Panc1 (cell line): ENCODE data around the gene TTLL6. TPM values are rescaled to one million over a fixed set of nuclear protein-coding genes. Genes with fewer than 3 reads are reported as not detected.
"Not testable (repeated sequence)": the region's sequence is repeated elsewhere in the genome, so short reads cannot be mapped to it uniquely, and the experiment has no call there.

Experiments
- ATAC-seq: fragments of 200-7000 bp; cut with Tn5 transposase; 2 replicates; pipeline ENCODE4 v1.9.1; 2020; ENCODE audit warnings: mild to moderate bottlenecking, moderate library complexity
- BruUV-seq: library from RNA; stranded (reverse); fragments of 400-500 nt; replicated peaks from 2 replicates; lab custom pipeline; 2021; lab: Mats Ljungman, UMichigan
- CTCF ChIA-PET: fragments of 300-600 bp; sonication (Branson Sonifier 250); formaldehyde crosslinking; loops from one replicate; lab custom pipeline; 2022; ENCODE audit warnings: antibody characterized with exemption; lab: Charles Lee
- POLR2A ChIA-PET: fragments of 300-600 bp; sonication (Branson Sonifier 250); formaldehyde crosslinking; loops from one replicate; lab custom pipeline; 2022; ENCODE audit warnings: antibody characterized with exemption; lab: Charles Lee
- DNase-seq: peaks from one replicate; pipeline ENCODE4 v3.0.0-alpha.2; 2010; ENCODE audit warnings: low read depth, low spot score
- H3K27ac ChIP-seq: 2 replicates; pipeline ENCODE4 v1.5.1; 2011; ENCODE audit warnings: mild to moderate bottlenecking, low read length, inconsistent platforms
- H3K27me3 ChIP-seq: fragments of 200-500 bp; sonication (Bioruptor generic); 2 replicates; pipeline ENCODE4 v1.6.0; 2014; ENCODE audit warnings: low read length, inconsistent platforms; ENCODE audit not compliant: control insufficient read depth, insufficient read depth
- H3K36me3 ChIP-seq: fragments of 200-500 bp; sonication (Bioruptor generic); 2 replicates; pipeline ENCODE4 v1.5.1; 2014; ENCODE audit warnings: inconsistent platforms, mild to moderate bottlenecking, low read length, moderate library complexity; ENCODE audit not compliant: control insufficient read depth, insufficient read depth
- H3K4me1 ChIP-seq: 2 replicates; pipeline ENCODE4 v1.5.1; 2011; ENCODE audit warnings: inconsistent platforms, mild to moderate bottlenecking, low read length, moderate library complexity; ENCODE audit not compliant: control insufficient read depth, insufficient read depth
- H3K4me3 ChIP-seq, 2 experiments: 2 replicates each; pipeline ENCODE4 v1.5.1; 2011 to 2012; ENCODE audit warnings: low read depth in 2 of 2, low read length in 2 of 2, mild to moderate bottlenecking in 2 of 2, inconsistent platforms in 1 of 2, moderate library complexity in 1 of 2
- H3K9me3 ChIP-seq: fragments of 200-500 bp; sonication (Bioruptor generic); 2 replicates; pipeline ENCODE4 v1.5.1; 2014; ENCODE audit warnings: low read depth, mild to moderate bottlenecking, inconsistent platforms, low read length, moderate library complexity; ENCODE audit not compliant: control insufficient read depth, insufficient read depth
- POLR2AphosphoS5 ChIP-seq: IDR thresholded peaks from 2 replicates; pipeline ENCODE4 v1.6.1; 2012; ENCODE audit warnings: mild to moderate bottlenecking, low read depth, low read length, moderate library complexity
- REST ChIP-seq, 2 experiments: IDR thresholded peaks; 2 replicates each; pipeline ENCODE4 v1.6.1; 2011 to 2012; ENCODE audit warnings: low read depth in 2 of 2, control low read depth in 1 of 2, low read length in 1 of 2, mild to moderate bottlenecking in 1 of 2, moderate library complexity in 1 of 2; ENCODE audit not compliant: insufficient read depth in 1 of 2
- SIN3A ChIP-seq: IDR thresholded peaks from 2 replicates; pipeline ENCODE4 v1.6.1; 2012; ENCODE audit warnings: low read depth, mild to moderate bottlenecking, low read length, moderate library complexity, borderline replicate concordance; ENCODE audit not compliant: insufficient read depth
- TCF7L2 ChIP-seq: IDR thresholded peaks from 2 replicates; pipeline ENCODE4 v1.6.1; 2011; ENCODE audit warnings: mild to moderate bottlenecking, low read depth, low read length, inconsistent platforms
- in situ Hi-C: cut with HindIII; loops from 2 replicates; pipeline ENCODE4 v1.10.0; 2016; ENCODE audit warnings: low sequenced_read_pairs, low pct_unique_long_range_greater_than_20kb
- intact Hi-C: fragments of 100-400 bp; cut with micrococcal nuclease; formaldehyde crosslinking; loops from one replicate; pipeline ENCODE4 v1.10.0; 2022; ENCODE audit not compliant: unreplicated experiment
- total RNA-seq: library from RNA; stranded (reverse); gene quantifications from one replicate; pipeline ENCODE4 v1.2.1, GENCODE V29; 2021; ENCODE audit not compliant: unreplicated experiment
- TF ChIP-seq, protein P1 (sequence below): fragments of 450-650 bp; IDR thresholded peaks from 2 replicates; pipeline ENCODE4 v1.5.1; 2017; ENCODE audit warnings: mild to moderate bottlenecking

TTLL6 gene
- total RNA-seq, 1 experiment from 2014 or later, result 2.5 TPM

DNA sequence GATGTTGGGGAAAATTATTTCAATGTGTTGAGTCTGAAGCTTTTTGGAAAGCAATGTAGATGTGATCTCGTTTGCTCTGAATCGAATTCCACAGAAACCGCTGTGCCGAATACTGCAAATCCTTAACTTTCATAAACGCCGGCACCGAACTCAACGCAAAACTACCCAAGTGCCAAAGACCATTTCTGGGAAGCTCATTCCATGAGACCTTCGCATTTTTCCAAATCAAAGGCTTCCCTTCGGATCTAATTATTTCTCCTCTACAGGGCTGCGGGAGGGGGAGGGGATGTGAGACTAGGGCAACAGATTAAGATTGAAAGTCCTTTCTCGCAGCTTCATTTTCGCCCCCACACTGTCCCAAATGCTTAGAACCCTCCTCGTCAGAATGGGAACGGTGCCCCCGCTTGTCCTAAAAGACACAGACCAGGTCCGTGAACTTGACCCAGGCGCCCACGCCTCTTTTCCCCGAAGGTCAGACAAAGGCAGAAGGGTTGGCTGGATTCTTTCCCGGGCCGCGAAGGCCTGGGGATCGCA lies 98.7 kb downstream of the TTLL6 start:
- Histone ChIP-seq H3K4me3 (no peak overlapping the region), H3K27me3 (no peaks in the 10 kb centered on the region), H3K36me3 (no peaks in the 10 kb centered on the region), H3K4me1 (no peaks in the 10 kb centered on the region; the same call in 1 of the 2 replicates), H3K9me3 (no peaks in the 10 kb centered on the region), H3K27ac (no peak overlapping the region)
- no peak for ATAC-seq
- intact Hi-C loops, result no loop called here
- TF ChIP-seq REST (IDR thresholded peaks at IDR 0.05; ENCODE audit: insufficient read depth in 1 of 2, low read depth in 2 of 2, low read length in 1 of 2), result no peak
- TF ChIP-seq SIN3A, result no peak
- TF ChIP-seq TCF7L2, result no peak
- TF ChIP-seq POLR2AphosphoS5, result no peak
- TF ChIP-seq, protein P1, sequence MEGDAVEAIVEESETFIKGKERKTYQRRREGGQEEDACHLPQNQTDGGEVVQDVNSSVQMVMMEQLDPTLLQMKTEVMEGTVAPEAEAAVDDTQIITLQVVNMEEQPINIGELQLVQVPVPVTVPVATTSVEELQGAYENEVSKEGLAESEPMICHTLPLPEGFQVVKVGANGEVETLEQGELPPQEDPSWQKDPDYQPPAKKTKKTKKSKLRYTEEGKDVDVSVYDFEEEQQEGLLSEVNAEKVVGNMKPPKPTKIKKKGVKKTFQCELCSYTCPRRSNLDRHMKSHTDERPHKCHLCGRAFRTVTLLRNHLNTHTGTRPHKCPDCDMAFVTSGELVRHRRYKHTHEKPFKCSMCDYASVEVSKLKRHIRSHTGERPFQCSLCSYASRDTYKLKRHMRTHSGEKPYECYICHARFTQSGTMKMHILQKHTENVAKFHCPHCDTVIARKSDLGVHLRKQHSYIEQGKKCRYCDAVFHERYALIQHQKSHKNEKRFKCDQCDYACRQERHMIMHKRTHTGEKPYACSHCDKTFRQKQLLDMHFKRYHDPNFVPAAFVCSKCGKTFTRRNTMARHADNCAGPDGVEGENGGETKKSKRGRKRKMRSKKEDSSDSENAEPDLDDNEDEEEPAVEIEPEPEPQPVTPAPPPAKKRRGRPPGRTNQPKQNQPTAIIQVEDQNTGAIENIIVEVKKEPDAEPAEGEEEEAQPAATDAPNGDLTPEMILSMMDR, result no peak
- POLR2A ChIA-PET, result interaction anchor here (0.6 kb wide), 1 partner anchor 39 kb away, joined by 3 read pairs; no protein-coding TSS in a partner anchor
- no peak for DNase-seq
- BruUV-seq, result no TSS peak
- CTCF ChIA-PET, result interaction anchor here (0.6 kb wide), 2 partner anchors 13 to 45 kb away, joined by 3 to 4 read pairs; no protein-coding TSS in a partner anchor
- in situ Hi-C loops, result no loop called here

DNA sequence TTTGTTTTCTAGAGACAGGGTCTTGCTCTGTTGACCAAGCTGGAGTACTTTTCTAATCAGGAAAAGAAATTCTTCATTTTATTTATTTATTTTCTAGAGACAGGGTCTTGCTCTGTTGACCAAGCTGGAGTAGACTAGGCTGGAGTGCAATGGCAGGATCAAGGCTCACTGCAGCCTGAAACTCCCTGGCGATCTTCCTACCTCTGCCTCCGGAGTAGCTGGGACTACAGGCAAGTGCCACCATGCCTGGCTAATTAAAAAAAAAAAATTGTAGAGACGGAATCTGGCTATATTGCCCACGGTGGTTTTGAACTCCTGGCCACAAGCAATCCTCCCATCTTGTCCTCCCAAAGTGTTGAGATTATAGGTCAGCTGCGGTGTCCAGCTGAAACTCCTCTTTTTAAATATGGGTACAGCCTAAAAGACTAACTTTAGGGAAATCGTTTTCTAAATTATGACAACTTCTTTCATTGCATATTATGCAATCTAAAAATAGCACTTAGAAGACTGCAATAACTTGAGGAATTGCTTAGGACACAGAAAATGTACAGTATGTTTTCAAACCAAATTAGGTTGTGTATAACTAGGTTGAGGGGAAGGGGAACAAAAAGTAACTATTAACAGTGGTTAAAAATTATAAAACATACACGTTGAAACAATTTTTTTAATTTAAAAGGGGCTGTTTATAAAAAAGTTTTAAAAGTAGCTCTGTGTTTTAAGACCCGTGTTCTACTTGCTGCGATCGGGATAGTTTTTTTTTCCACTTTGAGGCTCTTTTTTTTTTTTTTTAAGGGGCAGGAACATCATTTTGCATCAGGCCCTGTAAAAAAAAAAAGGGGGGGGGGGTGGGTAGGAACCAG lies 99.4 kb downstream of the TTLL6 start:
- no TSS peak for BruUV-seq
- no peak for ATAC-seq
- Histone ChIP-seq H3K9me3 (no peaks in the 10 kb centered on the region), H3K4me1 (no peaks in the 10 kb centered on the region; the same call in 1 of the 2 replicates), H3K36me3 (no peaks in the 10 kb centered on the region), H3K27ac (no peak overlapping the region), H3K4me3 (no peak overlapping the region), H3K27me3 (no peaks in the 10 kb centered on the region)
- ChIA-PET CTCF (interaction anchor here (0.6 to 1.4 kb wide), 5 partner anchors 13 to 311 kb away, joined by 3 to 4 read pairs (median 3); no protein-coding TSS in a partner anchor), POLR2A (interaction anchor here (0.6 kb wide), 1 partner anchor 38 kb away, joined by 3 read pairs; no protein-coding TSS in a partner anchor)
- no peak for TF ChIP-seq REST (IDR thresholded peaks at IDR 0.05; ENCODE audit: insufficient read depth in 1 of 2, low read depth in 2 of 2, low read length in 1 of 2)
- no peak for TF ChIP-seq TCF7L2
- TF ChIP-seq, protein P1, result no peak
- no peak for TF ChIP-seq POLR2AphosphoS5
- no peak for TF ChIP-seq SIN3A
- intact Hi-C loops (no loop called here), in situ Hi-C loops (no loop called here)
- DNase-seq, result no peak

- H3K36me3 ChIP-seq, in situ Hi-C loops: not testable (repeated sequence)
These were observed 100.5 kb downstream of the TTLL6 start for GRCh38 chr17:48716549-48716948.

More at GRCh38 chr17:48716549-48716948, 100.5 kb downstream of the TTLL6 start:
- H3K9me3 ChIP-seq, H3K4me1 ChIP-seq, intact Hi-C loops, H3K4me3 ChIP-seq, DNase-seq, H3K27ac ChIP-seq, ATAC-seq, BruUV-seq, H3K27me3 ChIP-seq: not testable (repeated sequence)
- CTCF ChIA-PET, result interaction anchor here (0.7 to 1.4 kb wide), 3 partner anchors 73 to 168 kb away, joined by 3 to 4 read pairs (median 3); no protein-coding TSS in a partner anchor
- POLR2A ChIA-PET, result interaction anchor here (0.6 kb wide), 1 partner anchor 280 kb away, joined by 3 read pairs; no protein-coding TSS in a partner anchor
